Ishikawa (cell line): Measurements from ENCODE around the gene DSG4.

ENCODE experiments used
- CEBPB ChIP-seq: IDR thresholded peaks from 2 replicates; pipeline ENCODE4 v1.6.1; 2012
- CREB1 ChIP-seq: IDR thresholded peaks from 2 replicates; pipeline ENCODE4 v1.6.1; 2012; ENCODE audit warnings: low read depth
- EGR1 ChIP-seq: IDR thresholded peaks from 2 replicates; pipeline ENCODE4 v1.6.1; 2012
- EP300 ChIP-seq: IDR thresholded peaks from 2 replicates; pipeline ENCODE4 v1.6.1; 2012; ENCODE audit warnings: borderline replicate concordance
- FOXM1 ChIP-seq: IDR thresholded peaks from 2 replicates; pipeline ENCODE4 v1.6.1; 2012; ENCODE audit warnings: low read depth, borderline replicate concordance
- MAX ChIP-seq: IDR thresholded peaks from 2 replicates; pipeline ENCODE4 v1.6.1; 2012
- NFIC ChIP-seq: IDR thresholded peaks from 2 replicates; pipeline ENCODE4 v1.6.1; 2012
- RAD21 ChIP-seq: IDR thresholded peaks from 2 replicates; pipeline ENCODE4 v1.6.1; 2012; ENCODE audit warnings: low read depth
- REST ChIP-seq: IDR thresholded peaks from 2 replicates; pipeline ENCODE4 v1.6.1; 2012; ENCODE audit warnings: low read depth, mild to moderate bottlenecking
- TAF1 ChIP-seq: IDR thresholded peaks from 2 replicates; pipeline ENCODE4 v1.6.1; 2012; ENCODE audit warnings: low read depth, mild to moderate bottlenecking
- TCF12 ChIP-seq: IDR thresholded peaks from 2 replicates; pipeline ENCODE4 v1.6.1; 2012; ENCODE audit warnings: low read depth
- TEAD4 ChIP-seq: IDR thresholded peaks from 2 replicates; pipeline ENCODE4 v1.6.1; 2012
- USF1 ChIP-seq: IDR thresholded peaks from 2 replicates; pipeline ENCODE4 v1.6.1; 2012
- YY1 ChIP-seq: IDR thresholded peaks from 2 replicates; pipeline ENCODE4 v1.6.1; 2012; ENCODE audit warnings: low read depth
- ZBTB7A ChIP-seq: IDR thresholded peaks from 2 replicates; pipeline ENCODE4 v1.6.1; 2012; ENCODE audit warnings: low read depth

The DSG4 gene

GRCh38 chr18:31376477-31376876 lies at the start of gene DSG4:
Gene DSG4, plus strand, starts transcription at chr18:31376777. Its CDS starts 135 bp downstream, at chr18:31376912.
- TF ChIP-seq ZBTB7A (no peak), MAX (no peak), YY1 (no peak), TAF1 (no peak), TEAD4 (no peak), REST (no peak), USF1 (no peak), RAD21 (no peak), CREB1 (no peak), EGR1 (no peak)

- TF ChIP-seq USF1: no peak
- TF ChIP-seq FOXM1: no peak
- no peak for TF ChIP-seq TAF1
- TF ChIP-seq REST: no peak
Observed at GRCh38 chr18:31329787-31330438, 46.7 kb upstream of the DSG4 start.

GRCh38 chr18:31343454-31343853 lies 33.1 kb upstream of the DSG4 start:
- 0 out of 2 replicates have a peak, but pooled peaks have one; percentile 48 for TF ChIP-seq YY1
- TF ChIP-seq REST: no peak
- no peak for TF ChIP-seq TCF12

- TF ChIP-seq TAF1 (no peak), RAD21 (no peak), MAX (no peak), FOXM1 (no peak), USF1 (no peak), ZBTB7A (no peak), CEBPB (no peak), YY1 (no peak), EGR1 (no peak), TCF12 (no peak), EP300 (no peak), NFIC (no peak)
Observed at GRCh38 chr18:31354990-31355389, 21.6 kb upstream of the DSG4 start.

- TF ChIP-seq REST (no peak), RAD21 (no peak), USF1 (no peak), MAX (no peak), FOXM1 (no peak), EP300 (no peak), CREB1 (no peak), TAF1 (no peak), EGR1 (no peak)
Observed at GRCh38 chr18:31356025-31356424, 20.6 kb upstream of the DSG4 start.
